ENCODE data around the gene ATP9B. TPM values are rescaled to one million over a fixed set of nuclear protein-coding genes. Genes with fewer than 3 reads are reported as not detected.

Gene ATP9B
- polyA plus RNA-seq, 1 of the 3 experiments (the other 2 are of a cell fraction): 11.2 TPM

DNA sequence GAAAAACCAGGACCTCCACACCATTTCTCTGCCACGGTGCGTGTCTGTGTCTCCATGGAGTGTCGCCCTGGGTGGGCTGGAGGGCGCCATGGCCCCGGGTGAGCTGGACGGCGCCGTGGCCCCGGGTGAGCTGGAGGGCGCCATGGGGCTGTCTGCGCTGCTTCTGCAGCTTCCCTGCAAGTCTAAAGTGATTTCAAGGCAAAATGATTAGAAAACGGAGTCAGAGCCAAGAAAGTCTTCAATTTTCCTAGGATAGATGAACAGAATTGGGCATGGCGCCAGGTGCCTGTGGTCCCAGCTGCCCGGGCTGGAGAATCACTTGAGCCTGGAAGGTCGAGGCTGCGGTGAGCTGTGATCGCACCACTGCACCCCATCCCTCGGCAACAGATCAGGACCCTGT, 298.8 kb downstream of the ATP9B start:
- TF ChIP-seq POLR2AphosphoS5 (IDR thresholded peaks at IDR 0.05; ENCODE audit: low read depth, low read length) (no peak), RAD21 (IDR thresholded peaks at IDR 0.05; ENCODE audit: low read length) (no peak), NFIC (IDR thresholded peaks at IDR 0.05; ENCODE audit: borderline replicate concordance) (no peak), GATA2 (CRISPR knock-in tag; IDR thresholded peaks at IDR 0.05) (no peak), JUND (IDR thresholded peaks at IDR 0.05) (no peak), EP300 (IDR thresholded peaks at IDR 0.05; ENCODE audit: borderline replicate concordance in 1 of 2, low read depth in 1 of 2, low read length in 1 of 2) (no peak), MEF2A (IDR thresholded peaks at IDR 0.05; ENCODE audit: borderline replicate concordance, low read depth) (no peak)
- TF ChIP-seq, protein P1, sequence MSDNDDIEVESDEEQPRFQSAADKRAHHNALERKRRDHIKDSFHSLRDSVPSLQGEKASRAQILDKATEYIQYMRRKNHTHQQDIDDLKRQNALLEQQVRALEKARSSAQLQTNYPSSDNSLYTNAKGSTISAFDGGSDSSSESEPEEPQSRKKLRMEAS (IDR thresholded peaks at IDR 0.05; ENCODE audit: low read depth): no peak
- TF ChIP-seq, protein P2, sequence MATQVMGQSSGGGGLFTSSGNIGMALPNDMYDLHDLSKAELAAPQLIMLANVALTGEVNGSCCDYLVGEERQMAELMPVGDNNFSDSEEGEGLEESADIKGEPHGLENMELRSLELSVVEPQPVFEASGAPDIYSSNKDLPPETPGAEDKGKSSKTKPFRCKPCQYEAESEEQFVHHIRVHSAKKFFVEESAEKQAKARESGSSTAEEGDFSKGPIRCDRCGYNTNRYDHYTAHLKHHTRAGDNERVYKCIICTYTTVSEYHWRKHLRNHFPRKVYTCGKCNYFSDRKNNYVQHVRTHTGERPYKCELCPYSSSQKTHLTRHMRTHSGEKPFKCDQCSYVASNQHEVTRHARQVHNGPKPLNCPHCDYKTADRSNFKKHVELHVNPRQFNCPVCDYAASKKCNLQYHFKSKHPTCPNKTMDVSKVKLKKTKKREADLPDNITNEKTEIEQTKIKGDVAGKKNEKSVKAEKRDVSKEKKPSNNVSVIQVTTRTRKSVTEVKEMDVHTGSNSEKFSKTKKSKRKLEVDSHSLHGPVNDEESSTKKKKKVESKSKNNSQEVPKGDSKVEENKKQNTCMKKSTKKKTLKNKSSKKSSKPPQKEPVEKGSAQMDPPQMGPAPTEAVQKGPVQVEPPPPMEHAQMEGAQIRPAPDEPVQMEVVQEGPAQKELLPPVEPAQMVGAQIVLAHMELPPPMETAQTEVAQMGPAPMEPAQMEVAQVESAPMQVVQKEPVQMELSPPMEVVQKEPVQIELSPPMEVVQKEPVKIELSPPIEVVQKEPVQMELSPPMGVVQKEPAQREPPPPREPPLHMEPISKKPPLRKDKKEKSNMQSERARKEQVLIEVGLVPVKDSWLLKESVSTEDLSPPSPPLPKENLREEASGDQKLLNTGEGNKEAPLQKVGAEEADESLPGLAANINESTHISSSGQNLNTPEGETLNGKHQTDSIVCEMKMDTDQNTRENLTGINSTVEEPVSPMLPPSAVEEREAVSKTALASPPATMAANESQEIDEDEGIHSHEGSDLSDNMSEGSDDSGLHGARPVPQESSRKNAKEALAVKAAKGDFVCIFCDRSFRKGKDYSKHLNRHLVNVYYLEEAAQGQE (IDR thresholded peaks at IDR 0.05; ENCODE audit: low read depth, low read length): no peak
- TF ChIP-seq, protein P3, sequence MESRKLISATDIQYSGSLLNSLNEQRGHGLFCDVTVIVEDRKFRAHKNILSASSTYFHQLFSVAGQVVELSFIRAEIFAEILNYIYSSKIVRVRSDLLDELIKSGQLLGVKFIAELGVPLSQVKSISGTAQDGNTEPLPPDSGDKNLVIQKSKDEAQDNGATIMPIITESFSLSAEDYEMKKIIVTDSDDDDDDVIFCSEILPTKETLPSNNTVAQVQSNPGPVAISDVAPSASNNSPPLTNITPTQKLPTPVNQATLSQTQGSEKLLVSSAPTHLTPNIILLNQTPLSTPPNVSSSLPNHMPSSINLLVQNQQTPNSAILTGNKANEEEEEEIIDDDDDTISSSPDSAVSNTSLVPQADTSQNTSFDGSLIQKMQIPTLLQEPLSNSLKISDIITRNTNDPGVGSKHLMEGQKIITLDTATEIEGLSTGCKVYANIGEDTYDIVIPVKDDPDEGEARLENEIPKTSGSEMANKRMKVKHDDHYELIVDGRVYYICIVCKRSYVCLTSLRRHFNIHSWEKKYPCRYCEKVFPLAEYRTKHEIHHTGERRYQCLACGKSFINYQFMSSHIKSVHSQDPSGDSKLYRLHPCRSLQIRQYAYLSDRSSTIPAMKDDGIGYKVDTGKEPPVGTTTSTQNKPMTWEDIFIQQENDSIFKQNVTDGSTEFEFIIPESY (IDR thresholded peaks at IDR 0.05; ENCODE audit: borderline replicate concordance, low read depth): no peak
- H4K20me1 ChIP-seq (ENCODE audit: insufficient read depth): no peaks in the 10 kb centered on the region
- H3K4me2 ChIP-seq: no peak overlapping the region
- no peaks in the 10 kb centered on the region for H3K79me2 ChIP-seq (ENCODE audit: insufficient read depth)
- H3K9me3 ChIP-seq: no peaks in the 10 kb centered on the region
- H3F3A ChIP-seq (replicated peaks; ENCODE audit: insufficient read depth): no peaks in the 10 kb centered on the region
- peaks cover 0 to 23% of the 10 kb centered on the region in 2 experiments; a peak in 1 of 4 replicates for H3K4me1 ChIP-seq (ENCODE audit: control insufficient read depth in 1 of 2, insufficient read depth in 2 of 2, low read depth in 1 of 2, low read length in 1 of 2)
- H3K9me2 ChIP-seq: no peaks in the 10 kb centered on the region
- ChIA-PET POLR2A (no interaction called here), CTCF (interaction anchor here (0.8 to 1.9 kb wide), 2 partner anchors 11 to 13 kb away, joined by 3 to 12 read pairs; no protein-coding TSS in a partner anchor)
- H3K27me3 ChIP-seq (ENCODE audit: insufficient read depth): no peaks in the 10 kb centered on the region
- peaks cover 4% of the 10 kb centered on the region in 2 experiments for H3K36me3 ChIP-seq (replicated peaks in 1 of 2; ENCODE audit: control insufficient read depth in 1 of 2, insufficient read depth in 2 of 2, low read length in 1 of 2)
- WGBS (ENCODE audit: low lambda C conversion rate): 90% methylated on average over 18 of the region's 18 CpGs
- H3K9ac ChIP-seq: no peak overlapping the region
- H3K27ac ChIP-seq (ENCODE audit: low read depth in 2 of 2, low read length in 1 of 2): no peak overlapping the region
- DNase-seq: peak; percentile 36
- H2AFZ ChIP-seq (ENCODE audit: low read depth): no peak overlapping the region
- H3K4me3 ChIP-seq (ENCODE audit: low read depth in 2 of 2, low read length in 1 of 2): no peak overlapping the region

DNA sequence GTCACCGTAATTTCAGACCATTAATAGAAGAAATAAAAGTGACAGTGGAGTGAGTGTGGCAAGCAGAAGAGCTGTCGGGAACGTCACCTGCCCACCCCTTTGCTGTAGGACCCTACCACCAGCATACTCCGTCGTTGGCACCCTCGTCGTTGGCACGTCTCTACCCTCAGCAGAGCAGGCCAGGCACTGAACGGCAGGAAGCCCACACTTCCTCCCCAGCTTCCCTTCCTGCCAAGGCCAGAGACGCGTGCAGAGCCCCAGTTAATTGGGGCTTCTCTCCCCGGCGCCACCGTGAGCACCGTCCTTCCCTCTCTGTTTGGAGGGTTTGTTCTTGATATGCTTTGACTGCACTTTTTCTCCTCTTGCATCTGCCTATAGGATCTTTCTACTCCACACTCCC, 299.5 kb downstream of the ATP9B start:
- H3F3A ChIP-seq (replicated peaks; ENCODE audit: insufficient read depth): no peaks in the 10 kb centered on the region
- H3K9me2 ChIP-seq: no peaks in the 10 kb centered on the region
- H3K27ac ChIP-seq (ENCODE audit: low read depth in 2 of 2, low read length in 1 of 2): no peak overlapping the region
- H3K9ac ChIP-seq: no peak overlapping the region
- H3K9me3 ChIP-seq: no peaks in the 10 kb centered on the region
- ChIA-PET POLR2A (no interaction called here), CTCF (interaction anchor here (0.8 to 1.9 kb wide), 2 partner anchors 10 to 12 kb away, joined by 3 to 12 read pairs; no protein-coding TSS in a partner anchor)
- no peaks in the 10 kb centered on the region for H3K27me3 ChIP-seq (ENCODE audit: insufficient read depth)
- no peak for DNase-seq
- no peak overlapping the region for H2AFZ ChIP-seq (ENCODE audit: low read depth)
- H3K4me1 ChIP-seq (ENCODE audit: control insufficient read depth in 1 of 2, insufficient read depth in 2 of 2, low read depth in 1 of 2, low read length in 1 of 2): peaks cover 0 to 23% of the 10 kb centered on the region in 2 experiments; a peak in 1 of 4 replicates
- no peaks in the 10 kb centered on the region for H4K20me1 ChIP-seq (ENCODE audit: insufficient read depth)
- H3K4me2 ChIP-seq: no peak overlapping the region
- H3K4me3 ChIP-seq (ENCODE audit: low read depth in 2 of 2, low read length in 1 of 2): no peak overlapping the region
- WGBS (ENCODE audit: low lambda C conversion rate): 95% methylated on average over 15 of the region's 15 CpGs
- H3K36me3 ChIP-seq (replicated peaks in 1 of 2; ENCODE audit: control insufficient read depth in 1 of 2, insufficient read depth in 2 of 2, low read length in 1 of 2): peaks cover 0 to under 1% of the 10 kb centered on the region in 2 experiments
- TF ChIP-seq TEAD4 (IDR thresholded peaks at IDR 0.05; ENCODE audit: borderline replicate concordance, insufficient read depth): no peak
- TF ChIP-seq, protein P4, sequence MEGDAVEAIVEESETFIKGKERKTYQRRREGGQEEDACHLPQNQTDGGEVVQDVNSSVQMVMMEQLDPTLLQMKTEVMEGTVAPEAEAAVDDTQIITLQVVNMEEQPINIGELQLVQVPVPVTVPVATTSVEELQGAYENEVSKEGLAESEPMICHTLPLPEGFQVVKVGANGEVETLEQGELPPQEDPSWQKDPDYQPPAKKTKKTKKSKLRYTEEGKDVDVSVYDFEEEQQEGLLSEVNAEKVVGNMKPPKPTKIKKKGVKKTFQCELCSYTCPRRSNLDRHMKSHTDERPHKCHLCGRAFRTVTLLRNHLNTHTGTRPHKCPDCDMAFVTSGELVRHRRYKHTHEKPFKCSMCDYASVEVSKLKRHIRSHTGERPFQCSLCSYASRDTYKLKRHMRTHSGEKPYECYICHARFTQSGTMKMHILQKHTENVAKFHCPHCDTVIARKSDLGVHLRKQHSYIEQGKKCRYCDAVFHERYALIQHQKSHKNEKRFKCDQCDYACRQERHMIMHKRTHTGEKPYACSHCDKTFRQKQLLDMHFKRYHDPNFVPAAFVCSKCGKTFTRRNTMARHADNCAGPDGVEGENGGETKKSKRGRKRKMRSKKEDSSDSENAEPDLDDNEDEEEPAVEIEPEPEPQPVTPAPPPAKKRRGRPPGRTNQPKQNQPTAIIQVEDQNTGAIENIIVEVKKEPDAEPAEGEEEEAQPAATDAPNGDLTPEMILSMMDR (IDR thresholded peaks at IDR 0.05): no peak
- TF ChIP-seq FOXJ3 (CRISPR knock-in tag; IDR thresholded peaks at IDR 0.05): no peak
- TF ChIP-seq, protein P5, sequence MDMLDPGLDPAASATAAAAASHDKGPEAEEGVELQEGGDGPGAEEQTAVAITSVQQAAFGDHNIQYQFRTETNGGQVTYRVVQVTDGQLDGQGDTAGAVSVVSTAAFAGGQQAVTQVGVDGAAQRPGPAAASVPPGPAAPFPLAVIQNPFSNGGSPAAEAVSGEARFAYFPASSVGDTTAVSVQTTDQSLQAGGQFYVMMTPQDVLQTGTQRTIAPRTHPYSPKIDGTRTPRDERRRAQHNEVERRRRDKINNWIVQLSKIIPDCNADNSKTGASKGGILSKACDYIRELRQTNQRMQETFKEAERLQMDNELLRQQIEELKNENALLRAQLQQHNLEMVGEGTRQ (IDR thresholded peaks at IDR 0.05; ENCODE audit: borderline replicate concordance, low read depth, low read length): no peak
- no peaks in the 10 kb centered on the region for H3K79me2 ChIP-seq (ENCODE audit: insufficient read depth)
